Middle frontal gyrus (tissue), 1 donor: ENCODE results near the gene PAF1.

ENCODE experiments used
- DNase-seq: peaks from one replicate; pipeline ENCODE4 v3.0.0-alpha.2; 2015; ENCODE audit warnings: low spot score; ENCODE audit errors: extremely low spot score

PAF1 gene

DNA sequence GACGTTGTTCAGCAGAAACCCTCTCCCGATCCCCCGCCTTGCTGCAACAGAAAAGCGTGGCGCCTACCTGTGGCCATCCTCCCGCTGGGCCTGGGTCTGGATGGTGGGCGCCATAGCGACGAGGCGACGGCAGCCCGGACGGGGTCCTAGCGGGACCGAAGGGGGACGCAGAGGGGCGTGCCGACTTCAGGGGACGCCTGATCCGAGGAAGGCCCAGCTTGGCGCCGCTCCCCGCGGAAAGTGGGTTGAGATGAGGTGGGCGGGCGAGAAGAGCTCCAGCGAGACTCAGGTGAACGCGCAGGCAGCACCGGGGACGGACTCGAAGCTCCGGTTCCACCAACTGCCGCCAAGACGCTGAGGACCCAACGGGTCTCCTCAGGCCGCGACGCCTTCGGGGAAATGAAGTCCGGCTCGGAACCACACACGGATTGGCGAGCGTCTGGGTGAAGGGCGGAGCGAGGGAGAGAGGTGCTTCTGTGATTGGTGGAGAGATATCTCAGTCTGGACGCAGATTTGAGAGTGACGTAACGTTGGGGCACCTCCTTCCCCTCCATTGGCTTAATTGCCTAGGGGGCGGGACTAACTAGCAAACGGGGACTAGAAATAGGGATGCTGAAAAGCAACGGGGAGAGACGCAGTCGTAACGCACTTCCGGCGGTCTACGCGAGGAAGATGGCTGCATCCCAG lies at the start of gene PAF1, which contains the start of gene MED29:
TSS of gene PAF1 (minus strand) at position 356 of the 687 bp plus-strand sequence. CDS start at position 114, 242 bp downstream.
TSS of gene MED29 (plus strand) at position 628 of the 687 bp plus-strand sequence. CDS start at position 673, 45 bp downstream.
- peak; percentile 100 for DNase-seq

DNA sequence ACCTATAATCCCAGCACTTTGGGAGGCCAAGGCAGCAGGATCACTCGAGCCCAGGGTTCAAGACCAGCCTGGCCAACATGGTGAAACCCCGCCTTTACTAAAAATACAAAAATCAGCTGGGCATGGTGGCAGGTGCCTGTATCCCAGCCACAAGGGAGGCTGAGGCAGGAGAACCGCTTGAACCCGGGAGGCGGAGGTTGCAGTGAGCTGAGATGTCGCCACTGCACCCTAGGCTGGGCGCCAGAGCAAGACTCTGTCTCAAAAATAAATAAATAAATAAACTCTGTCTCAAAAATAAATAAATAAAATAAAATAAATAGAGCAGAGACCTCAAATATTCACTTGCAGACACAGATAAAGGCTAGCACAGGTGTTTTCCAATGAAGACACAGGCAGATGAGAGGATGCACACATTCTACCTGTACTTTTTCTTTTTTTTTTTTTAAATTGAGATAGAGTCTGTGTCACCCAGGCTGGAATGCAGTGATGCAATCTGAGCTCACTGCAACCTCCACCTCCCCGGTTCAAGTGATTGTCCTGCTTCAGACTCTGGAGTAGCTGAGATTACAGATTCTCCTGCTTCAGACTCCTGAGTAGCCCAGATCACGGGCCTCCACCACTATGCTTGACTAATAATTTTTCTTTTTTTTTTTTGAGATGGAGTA lies 47.5 kb upstream of the PAF1 start:
- DNase-seq, result no peak

DNA sequence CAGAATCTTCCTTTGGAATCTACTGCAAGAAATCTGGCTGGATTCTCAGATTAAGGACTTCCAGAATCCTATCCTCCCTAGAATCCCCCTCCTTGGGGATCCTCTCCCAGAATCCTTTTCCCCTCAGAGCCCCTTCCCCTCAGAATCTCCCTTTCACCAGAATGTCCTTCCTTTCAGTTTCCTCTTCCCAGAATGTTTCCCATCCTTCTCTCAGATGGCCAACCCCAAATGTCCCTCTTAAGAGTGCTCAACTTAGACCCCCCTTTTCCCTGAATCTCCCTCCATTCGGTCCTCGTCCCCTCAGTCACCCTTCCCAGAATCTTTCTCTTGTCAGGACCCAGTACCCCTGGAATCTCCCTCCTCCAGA lies 45.4 kb upstream of the PAF1 start:
- no peak for DNase-seq

DNA sequence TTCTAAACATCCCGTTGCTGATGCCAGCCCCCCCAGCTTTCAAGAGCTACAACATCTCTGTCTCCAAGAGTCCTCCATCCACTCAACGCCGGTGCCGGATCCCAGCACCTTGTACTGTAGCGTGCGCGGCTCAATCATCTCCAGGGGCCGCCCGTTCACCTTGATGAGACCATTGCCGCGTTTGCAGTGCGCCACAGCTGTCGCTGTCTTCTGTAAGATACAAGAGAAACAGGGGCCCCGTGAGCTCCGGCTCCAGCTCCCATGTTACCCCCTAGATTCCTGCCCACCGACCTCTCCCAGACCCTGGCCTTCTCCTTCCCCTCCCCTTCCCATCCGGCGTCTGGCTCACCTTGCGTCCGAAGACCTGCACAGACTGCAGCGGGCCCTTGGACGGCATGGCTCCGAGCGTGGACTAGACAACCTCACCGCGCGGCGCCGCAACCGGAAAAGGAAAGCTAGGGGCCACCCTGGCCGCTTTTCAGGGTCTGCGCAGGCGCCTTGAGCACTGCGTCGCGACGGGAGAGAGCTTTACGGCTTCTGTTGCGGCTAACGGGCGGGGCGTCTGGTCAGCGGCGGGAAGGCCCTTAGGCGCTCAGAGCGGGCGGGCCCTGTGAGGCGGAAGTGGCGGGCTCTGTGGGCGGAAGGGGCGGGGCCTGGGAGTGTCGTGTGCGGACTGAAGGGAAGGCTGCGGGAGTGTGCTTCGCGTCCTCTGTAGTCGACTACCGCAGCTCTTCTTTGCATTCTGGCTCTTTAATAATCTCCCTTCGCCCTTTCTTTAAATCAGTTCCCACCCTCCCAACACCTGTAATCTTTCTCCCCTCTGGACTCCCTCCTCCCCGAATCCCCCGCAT lies 44.8 kb upstream of the PAF1 start, which contains the start of gene RPS16:
TSS of gene RPS16 (minus strand) at position 451 of the 851 bp plus-strand sequence. CDS start at position 397, 54 bp downstream.
- DNase-seq, result peak; percentile 97

DNA sequence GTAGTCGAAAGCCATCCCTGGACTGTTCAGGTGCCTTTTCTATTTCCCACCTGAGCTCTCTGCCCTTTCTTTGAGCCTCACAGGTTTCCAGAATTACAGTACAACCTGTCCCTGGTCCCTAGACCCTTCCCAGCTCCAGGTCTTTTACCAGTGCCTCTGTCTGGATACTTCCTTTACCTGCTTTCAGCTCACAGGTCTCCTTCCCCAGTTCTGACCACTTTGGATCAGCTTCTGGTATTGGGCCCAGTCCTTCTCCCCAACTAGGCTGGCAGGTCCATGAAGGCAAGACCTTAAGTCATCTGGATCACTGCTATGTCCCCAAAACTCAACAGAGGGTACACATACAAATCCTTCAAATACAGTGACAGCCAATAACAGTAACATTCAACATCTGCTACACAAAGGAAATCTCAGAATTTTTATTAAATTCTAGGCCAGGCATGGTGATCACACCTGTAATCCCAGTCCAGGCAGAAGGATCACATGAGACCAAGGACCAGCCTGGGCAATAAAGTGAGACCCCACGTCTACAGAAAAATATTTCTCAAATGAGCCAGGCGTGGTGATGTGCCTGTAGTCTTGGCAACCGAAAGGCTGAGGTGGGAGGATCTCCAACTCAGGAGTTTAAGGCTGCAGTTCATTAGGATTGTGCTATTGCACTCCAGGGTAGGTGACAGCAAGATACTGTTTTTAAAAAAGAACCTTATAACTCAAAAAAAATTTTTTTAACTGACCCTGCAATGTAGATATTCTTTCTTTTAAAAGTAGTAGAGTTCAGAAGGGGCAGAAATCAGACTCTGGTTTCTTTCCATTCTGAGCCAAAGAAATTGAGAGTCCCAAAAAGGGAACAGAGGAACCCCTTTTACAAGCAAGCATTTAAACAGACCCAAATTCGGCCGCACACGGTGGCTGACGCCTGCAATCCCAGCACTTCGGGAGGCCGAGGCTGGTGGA lies 43.5 kb upstream of the PAF1 start:
- DNase-seq, result no peak

DNA sequence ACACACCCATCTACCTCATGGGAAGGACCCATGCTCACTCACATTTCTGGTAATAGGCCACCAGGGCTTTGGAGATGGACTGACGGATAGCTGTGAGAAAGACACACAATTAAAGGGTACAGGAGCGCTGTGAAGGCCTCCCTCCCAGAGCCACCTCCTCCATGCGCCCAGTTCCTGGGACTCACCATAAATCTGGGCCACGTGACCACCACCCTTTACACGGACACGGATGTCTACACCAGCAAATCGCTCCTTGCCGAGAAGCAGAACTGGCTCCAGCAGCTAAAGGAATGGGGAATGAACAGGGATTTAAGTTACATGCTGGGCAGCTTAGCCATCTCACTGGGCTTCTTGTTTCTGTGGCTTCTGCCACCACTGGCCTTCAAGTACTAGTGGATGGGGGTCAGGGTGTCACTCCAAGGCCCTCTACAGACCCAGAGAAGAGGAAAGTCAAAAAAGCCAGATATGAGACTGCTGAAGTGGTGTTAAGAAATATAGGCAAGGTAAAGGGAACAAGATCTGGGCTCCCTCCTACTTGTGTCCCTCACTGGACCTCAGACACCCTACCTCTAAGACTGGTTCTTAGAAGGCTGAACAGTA lies 42.7 kb upstream of the PAF1 start:
- DNase-seq, result no peak

DNA sequence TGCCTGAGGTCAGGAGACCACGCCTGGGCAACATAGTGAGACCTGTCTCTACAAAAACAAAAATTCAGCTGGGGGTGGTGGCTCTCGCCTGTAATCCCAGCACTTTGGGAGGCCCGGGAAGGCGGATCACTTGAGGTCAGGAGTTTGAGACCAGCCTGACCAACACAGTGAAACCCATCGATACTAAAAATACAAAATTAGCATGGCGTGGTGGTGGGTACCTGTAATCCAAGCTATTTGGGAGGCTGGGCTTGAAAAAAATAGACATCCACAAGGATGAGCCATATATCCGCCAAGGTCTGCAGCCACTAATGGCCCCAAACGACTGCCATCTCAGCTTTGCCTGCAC lies 41.7 kb upstream of the PAF1 start:
- DNase-seq, result no peak

DNA sequence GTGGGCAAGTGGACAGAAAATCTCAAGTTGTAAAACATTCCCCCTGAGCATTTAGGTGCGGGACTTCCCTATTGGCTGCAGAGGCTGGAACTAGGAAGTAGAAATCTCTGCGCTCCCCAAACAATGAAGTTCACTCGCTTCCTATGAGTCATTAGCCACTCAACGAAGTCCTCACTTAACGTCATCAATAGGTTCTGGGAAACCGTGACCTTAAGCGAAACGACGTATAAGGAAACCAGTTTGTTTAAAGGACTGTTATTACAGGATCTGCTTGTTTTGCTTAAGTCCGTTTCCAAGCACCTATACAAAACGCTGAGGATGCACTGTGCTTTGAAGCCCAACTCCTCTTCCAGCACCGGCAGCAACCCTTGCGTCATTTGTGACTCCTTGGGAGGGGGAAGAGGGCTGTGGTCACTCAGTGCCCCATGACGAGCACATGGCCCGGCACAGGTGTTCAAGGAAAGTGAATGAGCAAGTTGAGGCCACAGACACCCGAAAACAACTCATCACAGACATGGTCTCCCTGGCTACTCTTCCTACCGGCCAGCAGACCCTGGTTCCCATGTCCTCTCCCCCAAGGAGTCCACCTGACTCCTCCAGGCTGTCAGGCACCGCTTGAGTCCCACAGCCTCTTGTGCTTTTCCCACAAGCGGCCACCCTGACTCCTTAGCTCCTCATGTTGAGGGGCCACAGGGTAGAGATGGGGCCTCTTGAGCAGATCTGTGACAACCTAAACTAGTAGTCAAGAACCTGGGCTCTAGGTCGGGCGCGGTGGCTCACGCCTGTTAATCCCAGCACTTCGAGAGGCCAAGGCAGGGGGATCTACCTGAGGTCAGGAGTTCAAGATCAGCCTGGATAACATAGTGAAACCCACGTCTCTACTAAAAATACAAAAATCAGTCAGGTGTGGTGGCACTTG lies 40.0 kb upstream of the PAF1 start:
- DNase-seq, result no peak

DNA sequence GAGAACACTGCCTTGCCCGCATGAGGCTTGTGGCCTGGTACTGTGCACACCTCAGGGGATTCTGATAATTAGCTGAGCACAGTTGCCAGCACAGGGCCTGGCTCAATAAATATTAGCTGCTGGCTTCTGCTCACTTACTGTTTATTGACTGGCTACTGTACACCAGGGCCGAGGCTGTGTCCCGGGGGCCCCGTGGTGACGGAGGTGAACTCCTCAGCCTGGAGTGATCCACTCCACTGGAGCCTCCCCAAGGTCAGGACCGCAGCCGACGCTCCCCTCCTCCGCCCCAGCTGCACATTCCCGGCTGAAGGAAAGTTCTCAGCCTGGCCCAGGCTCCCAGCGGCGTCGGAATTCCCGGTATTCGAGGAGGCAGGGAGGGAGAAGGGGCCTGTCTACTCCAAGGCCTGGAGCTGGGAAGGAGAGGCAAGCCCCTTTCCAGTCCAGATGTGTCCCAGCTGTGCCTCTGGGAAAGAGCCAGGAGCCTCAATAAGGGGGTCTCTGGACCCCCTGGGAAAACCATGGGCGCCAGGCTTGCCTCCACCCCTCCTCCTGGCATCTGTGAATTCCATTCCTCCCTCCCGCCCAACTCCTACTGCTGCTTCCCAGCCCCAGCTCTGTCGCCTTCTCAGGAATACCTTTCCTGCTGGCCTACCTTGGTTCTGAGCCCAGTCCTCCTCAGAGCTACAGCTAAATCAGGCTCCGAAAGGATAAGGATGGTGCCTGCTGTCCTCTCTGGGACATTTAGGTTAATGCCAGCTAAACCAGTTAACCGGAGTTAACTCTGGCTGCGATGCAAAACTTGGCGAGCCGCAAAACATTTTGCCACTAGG lies 37.6 kb upstream of the PAF1 start:
- no peak for DNase-seq

DNA sequence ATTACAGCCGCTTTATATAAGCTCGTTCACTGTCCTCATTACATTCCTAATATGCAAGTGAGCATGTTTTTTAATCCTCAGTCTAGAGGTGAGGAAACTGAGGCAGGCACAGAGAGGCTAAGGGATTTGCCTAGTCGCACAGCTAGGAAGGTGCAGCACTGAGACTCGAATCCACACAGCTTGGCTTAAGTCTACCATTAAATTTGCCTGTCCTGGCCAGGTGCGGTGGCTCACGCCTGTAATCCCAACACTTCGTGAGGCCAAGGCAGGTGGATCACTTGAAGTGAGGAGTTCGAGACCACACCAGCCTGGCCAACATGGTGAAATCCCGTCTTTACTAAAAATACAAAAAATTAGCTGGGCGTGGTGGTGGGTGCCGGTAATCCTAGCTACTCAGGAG lies 36.8 kb upstream of the PAF1 start:
- no peak for DNase-seq

DNA sequence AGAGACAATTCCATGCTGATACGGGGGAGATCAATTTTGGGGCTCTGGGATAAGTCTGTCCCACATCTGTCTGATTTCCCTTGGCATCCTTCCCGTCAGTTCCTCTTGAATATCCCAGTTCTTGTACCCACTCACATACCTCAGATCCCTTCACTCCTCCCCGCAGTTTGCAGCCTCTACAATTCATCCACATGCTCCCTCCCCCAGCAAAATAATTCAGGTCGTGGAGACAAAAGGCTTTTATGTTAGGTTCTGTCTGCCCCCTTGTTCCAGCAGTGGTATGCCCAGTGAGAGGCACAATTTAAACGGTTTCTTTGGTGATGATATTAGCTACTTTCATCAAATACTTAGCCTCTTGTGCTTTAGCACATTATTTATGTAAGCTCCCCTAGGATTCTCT lies 35.3 kb upstream of the PAF1 start:
- DNase-seq, result no peak

DNA sequence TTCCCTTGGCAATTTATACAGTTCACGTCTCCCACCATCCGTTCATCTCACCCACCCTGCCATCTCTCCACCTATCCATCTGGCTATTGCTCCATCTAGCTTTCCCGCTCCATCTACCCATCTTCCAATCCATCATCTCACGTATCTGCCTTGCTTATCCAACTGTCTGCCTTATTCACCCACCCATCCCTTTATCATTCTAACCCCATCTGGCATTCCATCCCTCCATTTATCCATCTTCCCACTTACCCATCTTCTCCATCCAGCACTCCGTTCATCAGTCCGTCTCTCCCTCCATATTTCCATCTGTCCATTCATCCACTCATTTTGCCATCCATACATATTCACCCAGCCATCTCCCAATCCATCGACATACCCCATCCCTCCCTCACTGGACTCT lies 34.8 kb upstream of the PAF1 start:
- no peak for DNase-seq

DNA sequence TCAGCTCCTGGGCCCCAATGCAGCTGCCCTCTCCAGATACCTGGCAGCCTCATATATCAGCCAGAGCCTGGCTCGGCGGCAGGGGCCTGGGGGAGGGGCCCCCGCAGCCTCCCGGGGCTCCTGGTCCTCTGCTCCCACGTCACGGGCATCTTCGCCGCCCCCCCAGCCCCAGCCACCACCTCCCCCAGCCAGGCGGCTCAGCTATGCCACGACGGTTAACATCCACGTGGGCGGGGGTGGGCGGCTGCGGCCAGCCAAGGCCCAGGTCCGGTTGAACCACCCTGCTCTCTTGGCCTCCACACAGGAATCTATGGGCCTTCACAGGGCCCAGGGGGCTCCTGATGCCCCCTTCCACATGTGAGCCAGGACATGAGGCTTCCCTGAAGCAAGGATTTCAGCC lies 34.0 kb upstream of the PAF1 start:
- DNase-seq, result no peak

DNA sequence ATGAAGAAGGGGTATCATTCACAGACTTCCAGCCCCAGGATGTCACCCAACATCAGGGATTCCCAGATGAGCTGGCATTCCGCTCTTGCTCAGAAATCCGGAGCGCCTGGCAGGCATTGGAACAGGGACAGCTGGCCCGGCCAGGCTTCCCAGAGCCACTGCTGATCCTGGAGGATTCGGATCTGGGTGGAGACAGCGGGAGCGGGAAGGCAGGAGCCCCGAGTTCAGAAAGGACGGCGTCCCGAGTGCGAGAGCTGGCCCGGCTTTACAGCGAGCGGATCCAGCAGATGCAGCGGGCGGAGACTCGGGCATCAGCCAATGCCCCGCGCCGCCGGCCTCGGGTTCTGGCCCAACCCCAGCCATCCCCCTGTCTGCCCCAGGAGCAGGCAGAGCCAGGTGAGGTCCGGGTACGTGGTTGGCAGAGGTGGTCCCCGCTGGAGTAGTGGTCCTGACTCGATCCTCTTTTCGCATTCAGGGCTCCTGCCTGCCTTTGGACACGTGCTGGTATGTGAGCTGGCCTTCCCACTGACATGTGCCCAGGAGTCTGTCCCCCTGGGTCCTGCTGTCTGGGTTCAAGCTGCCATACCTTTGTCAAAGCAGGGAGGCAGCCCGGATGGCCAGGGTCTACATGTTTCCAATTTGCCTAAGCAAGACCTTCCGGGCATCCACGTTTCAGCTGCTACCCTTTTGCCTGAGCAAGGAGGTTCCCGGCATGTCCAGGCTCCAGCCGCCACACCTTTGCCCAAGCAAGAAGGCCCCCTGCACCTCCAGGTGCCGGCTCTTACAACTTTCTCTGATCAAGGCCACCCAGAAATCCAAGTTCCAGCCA lies 32.6 kb upstream of the PAF1 start:
- no peak for DNase-seq

DNA sequence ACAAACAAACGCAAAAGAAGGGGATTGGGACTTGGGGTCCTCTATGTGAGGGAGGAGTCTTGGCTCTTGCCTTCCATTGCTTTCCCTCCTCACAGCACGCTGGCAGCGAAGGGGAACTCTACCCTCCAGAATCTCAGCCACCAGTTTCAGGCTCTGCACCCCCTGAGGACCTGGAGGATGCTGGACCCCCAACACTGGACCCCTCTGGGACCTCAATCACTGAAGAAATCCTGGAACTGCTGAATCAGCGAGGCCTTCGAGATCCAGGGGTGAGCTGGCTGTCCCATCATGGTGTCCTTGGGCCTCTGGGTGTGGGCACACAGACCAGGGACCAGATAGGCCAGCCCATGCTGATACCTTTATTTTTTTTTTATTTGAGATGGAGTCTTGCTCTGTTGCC lies 31.1 kb upstream of the PAF1 start:
- DNase-seq, result no peak

DNA sequence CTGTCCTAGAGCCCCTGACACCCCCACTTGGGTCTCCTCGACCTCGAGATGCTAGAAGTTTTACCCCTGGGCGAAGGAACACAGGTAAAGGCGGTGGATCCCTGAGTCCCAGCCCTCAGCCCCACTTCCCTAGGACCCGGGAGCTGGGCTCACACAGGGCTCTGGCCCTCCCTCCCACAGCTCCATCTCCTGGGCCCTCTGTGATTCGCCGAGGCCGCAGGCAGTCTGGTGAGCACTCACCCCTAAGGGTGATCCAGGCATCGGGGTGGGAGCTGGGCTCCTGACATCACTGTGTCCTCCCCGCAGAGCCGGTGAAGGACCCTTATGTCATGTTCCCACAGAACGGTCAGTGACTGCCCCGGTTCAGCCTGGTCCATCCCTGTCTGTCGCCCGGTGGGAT lies 29.9 kb upstream of the PAF1 start:
- DNase-seq, result no peak

DNA sequence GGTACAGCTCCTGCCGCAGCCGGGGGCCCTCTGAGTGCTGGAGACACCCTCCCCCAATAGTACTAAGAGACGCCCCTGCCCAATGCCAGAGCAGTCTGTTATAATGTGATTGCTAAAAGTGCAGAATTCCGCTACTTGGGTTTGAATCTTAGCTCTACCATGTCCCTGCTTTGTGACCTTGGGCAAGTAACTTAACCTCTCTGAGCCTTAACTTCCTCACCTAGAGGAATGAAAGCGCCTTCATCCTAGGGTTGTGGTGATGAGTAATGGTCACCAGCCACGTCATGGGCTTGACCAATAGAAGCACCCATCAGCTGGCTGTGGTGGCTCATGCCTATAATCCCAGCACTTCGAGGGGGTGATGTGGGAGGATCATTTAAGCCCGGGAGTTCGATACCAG lies 28.1 kb upstream of the PAF1 start:
- no peak for DNase-seq
